SK-N-SH treated with all-trans-retinoic acid at 6 μM for 48 hours (cell line): Measurements from ENCODE around the gene CPAMD8.

ENCODE experiments used
- ATAC-seq: fragments of 200-7000 bp; cut with Tn5 transposase; 3 replicates; pipeline ENCODE4 v1.9.1; 2020; ENCODE audit warnings: mild to moderate bottlenecking, moderate library complexity
- BACH2 ChIP-seq: fragments of 250-450 bp; sonication (Bioruptor Pico); IDR thresholded peaks from 2 replicates; pipeline ENCODE4 v1.9.0; 2021; ENCODE audit warnings: mild to moderate bottlenecking, borderline replicate concordance
- CSDC2 ChIP-seq: fragments of 250-450 bp; sonication (Bioruptor Pico); IDR thresholded peaks from 2 replicates; pipeline ENCODE4 v1.5.0; 2020; ENCODE audit warnings: mild to moderate bottlenecking, moderate library complexity
- ESRRG ChIP-seq: fragments of 250-450 bp; sonication (Bioruptor Pico); IDR thresholded peaks from 2 replicates; pipeline ENCODE4 v1.6.1; 2021; ENCODE audit warnings: mild to moderate bottlenecking
- GLIS3 ChIP-seq: fragments of 250-450 bp; sonication (Bioruptor Pico); IDR thresholded peaks from 2 replicates; pipeline ENCODE4 v1.5.0; 2020; ENCODE audit warnings: mild to moderate bottlenecking, moderate library complexity
- OSR1 ChIP-seq: fragments of 250-450 bp; sonication (Bioruptor Pico); IDR thresholded peaks from 2 replicates; pipeline ENCODE4 v1.8.0; 2022; ENCODE audit warnings: moderate library complexity, mild to moderate bottlenecking, inconsistent platforms
- PPARA ChIP-seq: fragments of 250-450 bp; sonication (Bioruptor Pico); IDR thresholded peaks from 2 replicates; pipeline ENCODE4 v1.5.0; 2020; ENCODE audit warnings: mild to moderate bottlenecking, borderline replicate concordance
- RARB ChIP-seq: fragments of 250-450 bp; sonication (Bioruptor Pico); IDR thresholded peaks from 2 replicates; pipeline ENCODE4 v1.8.0; 2021; ENCODE audit warnings: mild to moderate bottlenecking, moderate library complexity
- SNAI2 ChIP-seq: fragments of 250-450 bp; sonication (Bioruptor Pico); IDR thresholded peaks from 2 replicates; pipeline ENCODE4 v1.5.0; 2020; ENCODE audit warnings: mild to moderate bottlenecking, moderate library complexity
- TCF4 ChIP-seq: fragments of 250-450 bp; sonication (Bioruptor Pico); IDR thresholded peaks from 2 replicates; pipeline ENCODE4 v1.8.0; 2021; ENCODE audit warnings: mild to moderate bottlenecking, moderate library complexity, borderline replicate concordance
- TOX ChIP-seq: fragments of 250-450 bp; sonication (Bioruptor Pico); IDR thresholded peaks from 2 replicates; pipeline ENCODE4 v1.8.0; 2021; ENCODE audit warnings: mild to moderate bottlenecking, moderate library complexity, borderline replicate concordance
- ZC3H10 ChIP-seq: fragments of 250-450 bp; sonication (Bioruptor Pico); IDR thresholded peaks from 2 replicates; pipeline ENCODE4 v1.5.1; 2021; ENCODE audit warnings: mild to moderate bottlenecking, moderate library complexity
- ZFP3 ChIP-seq: fragments of 250-450 bp; sonication (Bioruptor Pico); IDR thresholded peaks from 2 replicates; pipeline ENCODE4 v1.5.0; 2020; ENCODE audit warnings: mild to moderate bottlenecking, moderate library complexity
- ZFP30 ChIP-seq: fragments of 450-650 bp; formaldehyde crosslinking; IDR thresholded peaks from 2 replicates; pipeline ENCODE4 v1.5.0; 2022; ENCODE audit warnings: mild to moderate bottlenecking, moderate library complexity
- ZNF565 ChIP-seq: fragments of 450-650 bp; formaldehyde crosslinking; conservative IDR thresholded peaks from 2 replicates; pipeline ENCODE4 v1.5.0; 2020; ENCODE audit warnings: low read depth, mild to moderate bottlenecking, moderate library complexity
- ZNF70 ChIP-seq: fragments of 450-650 bp; formaldehyde crosslinking; IDR thresholded peaks from 2 replicates; pipeline ENCODE4 v1.5.0; 2020; ENCODE audit warnings: mild to moderate bottlenecking, moderate library complexity
- ZNF8 ChIP-seq: fragments of 450-650 bp; formaldehyde crosslinking; IDR thresholded peaks from 2 replicates; pipeline ENCODE4 v1.5.0; 2020; ENCODE audit warnings: mild to moderate bottlenecking, moderate library complexity
- TF ChIP-seq, protein P1 (sequence below): fragments of 250-450 bp; sonication (Bioruptor Pico); IDR thresholded peaks from 2 replicates; pipeline ENCODE4 v1.8.0; 2020; ENCODE audit warnings: mild to moderate bottlenecking, moderate library complexity, borderline replicate concordance
- TF ChIP-seq, protein P2 (sequence below): fragments of 250-450 bp; sonication (Bioruptor Pico); IDR thresholded peaks from 2 replicates; pipeline ENCODE4 v1.8.0; 2021; ENCODE audit warnings: low read depth, mild to moderate bottlenecking, moderate library complexity, borderline replicate concordance
- TF ChIP-seq, protein P3 (sequence below): fragments of 250-450 bp; sonication (Bioruptor Pico); IDR thresholded peaks from 2 replicates; pipeline ENCODE4 v1.5.0; 2020; ENCODE audit warnings: mild to moderate bottlenecking, moderate library complexity
- TF ChIP-seq, protein P4 (sequence below): fragments of 250-450 bp; sonication (Bioruptor Pico); IDR thresholded peaks from 2 replicates; pipeline ENCODE4 v1.5.1; 2020; ENCODE audit warnings: low read depth, mild to moderate bottlenecking, moderate library complexity
- TF ChIP-seq, protein P5 (sequence below): fragments of 250-450 bp; sonication (Bioruptor Pico); IDR thresholded peaks from 2 replicates; pipeline ENCODE4 v1.5.1; 2021; ENCODE audit warnings: mild to moderate bottlenecking, moderate library complexity

The CPAMD8 gene

DNA sequence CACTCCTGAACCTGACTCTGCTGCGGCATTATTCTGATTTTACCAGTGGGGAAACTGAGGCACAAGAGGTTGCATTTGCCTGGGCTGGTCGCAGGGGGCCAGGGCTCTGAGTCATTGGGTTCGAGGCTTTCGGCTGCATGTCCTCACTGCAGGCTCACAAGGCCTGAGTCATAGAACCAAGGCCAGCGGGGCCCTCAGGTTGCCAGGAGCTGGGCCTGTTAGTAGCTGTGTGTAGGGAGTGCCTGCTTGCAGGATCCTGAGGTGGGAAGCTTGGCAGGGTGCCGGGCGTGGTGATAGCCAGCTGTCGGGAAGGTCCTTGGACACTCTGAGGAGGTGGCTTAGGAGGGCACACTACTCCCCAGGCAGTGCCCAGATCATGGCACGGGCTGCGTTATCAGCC is 159.4 kb downstream of the CPAMD8 start:
- ATAC-seq: no peak
- TF ChIP-seq, protein P1, sequence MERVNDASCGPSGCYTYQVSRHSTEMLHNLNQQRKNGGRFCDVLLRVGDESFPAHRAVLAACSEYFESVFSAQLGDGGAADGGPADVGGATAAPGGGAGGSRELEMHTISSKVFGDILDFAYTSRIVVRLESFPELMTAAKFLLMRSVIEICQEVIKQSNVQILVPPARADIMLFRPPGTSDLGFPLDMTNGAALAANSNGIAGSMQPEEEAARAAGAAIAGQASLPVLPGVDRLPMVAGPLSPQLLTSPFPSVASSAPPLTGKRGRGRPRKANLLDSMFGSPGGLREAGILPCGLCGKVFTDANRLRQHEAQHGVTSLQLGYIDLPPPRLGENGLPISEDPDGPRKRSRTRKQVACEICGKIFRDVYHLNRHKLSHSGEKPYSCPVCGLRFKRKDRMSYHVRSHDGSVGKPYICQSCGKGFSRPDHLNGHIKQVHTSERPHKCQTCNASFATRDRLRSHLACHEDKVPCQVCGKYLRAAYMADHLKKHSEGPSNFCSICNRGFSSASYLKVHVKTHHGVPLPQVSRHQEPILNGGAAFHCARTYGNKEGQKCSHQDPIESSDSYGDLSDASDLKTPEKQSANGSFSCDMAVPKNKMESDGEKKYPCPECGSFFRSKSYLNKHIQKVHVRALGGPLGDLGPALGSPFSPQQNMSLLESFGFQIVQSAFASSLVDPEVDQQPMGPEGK (CRISPR knock-in tag): no peak
- TF ChIP-seq ZNF70 (no peak), OSR1 (CRISPR knock-in tag) (no peak), TOX (CRISPR knock-in tag) (no peak), PPARA (no peak), CSDC2 (CRISPR knock-in tag) (no peak), ESRRG (CRISPR knock-in tag) (no peak)
- TF ChIP-seq, protein P2, sequence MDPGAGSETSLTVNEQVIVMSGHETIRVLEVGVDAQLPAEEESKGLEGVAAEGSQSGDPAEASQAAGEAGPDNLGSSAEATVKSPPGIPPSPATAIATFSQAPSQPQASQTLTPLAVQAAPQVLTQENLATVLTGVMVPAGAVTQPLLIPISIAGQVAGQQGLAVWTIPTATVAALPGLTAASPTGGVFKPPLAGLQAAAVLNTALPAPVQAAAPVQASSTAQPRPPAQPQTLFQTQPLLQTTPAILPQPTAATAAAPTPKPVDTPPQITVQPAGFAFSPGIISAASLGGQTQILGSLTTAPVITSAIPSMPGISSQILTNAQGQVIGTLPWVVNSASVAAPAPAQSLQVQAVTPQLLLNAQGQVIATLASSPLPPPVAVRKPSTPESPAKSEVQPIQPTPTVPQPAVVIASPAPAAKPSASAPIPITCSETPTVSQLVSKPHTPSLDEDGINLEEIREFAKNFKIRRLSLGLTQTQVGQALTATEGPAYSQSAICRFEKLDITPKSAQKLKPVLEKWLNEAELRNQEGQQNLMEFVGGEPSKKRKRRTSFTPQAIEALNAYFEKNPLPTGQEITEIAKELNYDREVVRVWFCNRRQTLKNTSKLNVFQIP: no peak
- TF ChIP-seq, protein P3, sequence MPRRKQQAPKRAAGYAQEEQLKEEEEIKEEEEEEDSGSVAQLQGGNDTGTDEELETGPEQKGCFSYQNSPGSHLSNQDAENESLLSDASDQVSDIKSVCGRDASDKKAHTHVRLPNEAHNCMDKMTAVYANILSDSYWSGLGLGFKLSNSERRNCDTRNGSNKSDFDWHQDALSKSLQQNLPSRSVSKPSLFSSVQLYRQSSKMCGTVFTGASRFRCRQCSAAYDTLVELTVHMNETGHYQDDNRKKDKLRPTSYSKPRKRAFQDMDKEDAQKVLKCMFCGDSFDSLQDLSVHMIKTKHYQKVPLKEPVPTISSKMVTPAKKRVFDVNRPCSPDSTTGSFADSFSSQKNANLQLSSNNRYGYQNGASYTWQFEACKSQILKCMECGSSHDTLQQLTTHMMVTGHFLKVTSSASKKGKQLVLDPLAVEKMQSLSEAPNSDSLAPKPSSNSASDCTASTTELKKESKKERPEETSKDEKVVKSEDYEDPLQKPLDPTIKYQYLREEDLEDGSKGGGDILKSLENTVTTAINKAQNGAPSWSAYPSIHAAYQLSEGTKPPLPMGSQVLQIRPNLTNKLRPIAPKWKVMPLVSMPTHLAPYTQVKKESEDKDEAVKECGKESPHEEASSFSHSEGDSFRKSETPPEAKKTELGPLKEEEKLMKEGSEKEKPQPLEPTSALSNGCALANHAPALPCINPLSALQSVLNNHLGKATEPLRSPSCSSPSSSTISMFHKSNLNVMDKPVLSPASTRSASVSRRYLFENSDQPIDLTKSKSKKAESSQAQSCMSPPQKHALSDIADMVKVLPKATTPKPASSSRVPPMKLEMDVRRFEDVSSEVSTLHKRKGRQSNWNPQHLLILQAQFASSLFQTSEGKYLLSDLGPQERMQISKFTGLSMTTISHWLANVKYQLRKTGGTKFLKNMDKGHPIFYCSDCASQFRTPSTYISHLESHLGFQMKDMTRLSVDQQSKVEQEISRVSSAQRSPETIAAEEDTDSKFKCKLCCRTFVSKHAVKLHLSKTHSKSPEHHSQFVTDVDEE (CRISPR knock-in tag): no peak
- TF ChIP-seq, protein P4, sequence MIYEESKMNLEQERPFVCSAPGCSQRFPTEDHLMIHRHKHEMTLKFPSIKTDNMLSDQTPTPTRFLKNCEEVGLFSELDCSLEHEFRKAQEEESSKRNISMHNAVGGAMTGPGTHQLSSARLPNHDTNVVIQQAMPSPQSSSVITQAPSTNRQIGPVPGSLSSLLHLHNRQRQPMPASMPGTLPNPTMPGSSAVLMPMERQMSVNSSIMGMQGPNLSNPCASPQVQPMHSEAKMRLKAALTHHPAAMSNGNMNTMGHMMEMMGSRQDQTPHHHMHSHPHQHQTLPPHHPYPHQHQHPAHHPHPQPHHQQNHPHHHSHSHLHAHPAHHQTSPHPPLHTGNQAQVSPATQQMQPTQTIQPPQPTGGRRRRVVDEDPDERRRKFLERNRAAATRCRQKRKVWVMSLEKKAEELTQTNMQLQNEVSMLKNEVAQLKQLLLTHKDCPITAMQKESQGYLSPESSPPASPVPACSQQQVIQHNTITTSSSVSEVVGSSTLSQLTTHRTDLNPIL (CRISPR knock-in tag): no peak

DNA sequence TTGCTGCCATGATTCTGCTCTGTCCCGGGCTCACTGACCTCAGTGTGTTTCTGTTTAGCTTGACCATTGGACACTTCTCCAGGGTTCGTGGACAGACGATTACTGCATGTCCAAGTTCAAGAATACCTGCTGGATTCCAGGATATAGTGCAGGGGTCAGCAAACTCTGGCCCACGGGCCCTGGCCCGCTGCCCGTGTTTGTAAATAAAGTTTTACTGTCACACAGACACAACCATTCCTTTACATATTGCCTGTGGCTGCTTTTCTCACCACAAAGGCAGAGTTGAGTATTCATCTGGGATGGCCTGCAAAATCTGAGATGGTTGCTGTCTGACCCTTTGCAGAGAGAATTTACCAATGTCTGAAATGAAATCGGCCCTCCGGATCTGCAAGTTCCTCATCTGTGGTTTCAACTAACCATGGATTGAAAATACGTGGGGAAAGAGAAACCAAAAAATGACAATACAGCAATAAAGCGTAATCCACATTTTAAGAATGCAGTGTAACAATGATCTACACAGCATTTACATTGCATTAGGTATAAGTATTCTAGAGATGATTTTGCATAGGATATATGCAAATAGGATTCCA is 163.7 kb downstream of the CPAMD8 start:
- no peak for ATAC-seq
- TF ChIP-seq ZNF70 (no peak), ESRRG (CRISPR knock-in tag) (no peak), BACH2 (CRISPR knock-in tag) (no peak), CSDC2 (CRISPR knock-in tag) (no peak), ZC3H10 (CRISPR knock-in tag) (no peak), PPARA (no peak), ZFP3 (CRISPR knock-in tag) (no peak), GLIS3 (CRISPR knock-in tag) (no peak), RARB (no peak), ZFP30 (CRISPR knock-in tag) (no peak), ZNF8 (no peak), ZNF565 (no peak), OSR1 (CRISPR knock-in tag) (no peak), TCF4 (CRISPR knock-in tag) (no peak), SNAI2 (no peak)
- TF ChIP-seq, protein P4 (CRISPR knock-in tag): no peak
- TF ChIP-seq, protein P1 (CRISPR knock-in tag): no peak
- TF ChIP-seq, protein P2: no peak
- TF ChIP-seq, protein P3 (CRISPR knock-in tag): no peak
- TF ChIP-seq, protein P5, sequence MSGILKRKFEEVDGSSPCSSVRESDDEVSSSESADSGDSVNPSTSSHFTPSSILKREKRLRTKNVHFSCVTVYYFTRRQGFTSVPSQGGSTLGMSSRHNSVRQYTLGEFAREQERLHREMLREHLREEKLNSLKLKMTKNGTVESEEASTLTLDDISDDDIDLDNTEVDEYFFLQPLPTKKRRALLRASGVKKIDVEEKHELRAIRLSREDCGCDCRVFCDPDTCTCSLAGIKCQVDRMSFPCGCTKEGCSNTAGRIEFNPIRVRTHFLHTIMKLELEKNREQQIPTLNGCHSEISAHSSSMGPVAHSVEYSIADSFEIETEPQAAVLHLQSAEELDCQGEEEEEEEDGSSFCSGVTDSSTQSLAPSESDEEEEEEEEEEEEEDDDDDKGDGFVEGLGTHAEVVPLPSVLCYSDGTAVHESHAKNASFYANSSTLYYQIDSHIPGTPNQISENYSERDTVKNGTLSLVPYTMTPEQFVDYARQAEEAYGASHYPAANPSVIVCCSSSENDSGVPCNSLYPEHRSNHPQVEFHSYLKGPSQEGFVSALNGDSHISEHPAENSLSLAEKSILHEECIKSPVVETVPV (CRISPR knock-in tag): no peak
